ENCODE data around the gene PSMD1.

PSMD1 gene

GRCh38 chr2:231036131-231036530, 20.5 kb upstream of the PSMD1 start:
- no peak for DNase-seq

DNA sequence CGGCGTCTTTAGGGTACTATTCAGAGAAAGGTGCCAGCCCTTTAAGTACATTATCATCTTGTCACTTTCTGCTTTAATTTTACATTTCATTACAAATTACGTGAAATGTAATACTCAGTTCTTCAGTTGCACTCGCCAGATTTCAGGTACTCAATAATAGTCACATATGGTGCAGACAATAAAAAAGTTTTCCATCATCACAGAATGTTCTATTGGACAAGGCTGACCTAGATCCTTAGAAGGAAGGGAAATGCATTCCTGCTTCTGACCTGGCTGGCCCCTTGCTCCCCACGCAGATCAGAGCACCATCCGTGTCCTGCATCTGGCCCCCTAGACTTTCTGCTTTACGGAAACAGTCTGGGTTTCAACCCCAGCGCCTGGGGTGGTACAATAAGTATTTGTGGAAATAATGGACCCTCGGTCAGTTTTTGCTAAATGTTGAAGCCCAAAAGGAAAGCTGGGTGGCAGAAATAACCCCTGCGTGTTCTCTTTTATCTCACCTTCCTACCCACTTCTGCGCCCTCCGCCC, 20.0 kb upstream of the PSMD1 start:
- no peak for DNase-seq

- DNase-seq, result no peak
Observed at GRCh38 chr2:231037202-231037730, 19.4 kb upstream of the PSMD1 start, which contains the start of gene C2orf72. Gene C2orf72, plus strand, starts transcription at chr2:231037523. Its CDS starts 43 bp downstream, at chr2:231037566.

DNA sequence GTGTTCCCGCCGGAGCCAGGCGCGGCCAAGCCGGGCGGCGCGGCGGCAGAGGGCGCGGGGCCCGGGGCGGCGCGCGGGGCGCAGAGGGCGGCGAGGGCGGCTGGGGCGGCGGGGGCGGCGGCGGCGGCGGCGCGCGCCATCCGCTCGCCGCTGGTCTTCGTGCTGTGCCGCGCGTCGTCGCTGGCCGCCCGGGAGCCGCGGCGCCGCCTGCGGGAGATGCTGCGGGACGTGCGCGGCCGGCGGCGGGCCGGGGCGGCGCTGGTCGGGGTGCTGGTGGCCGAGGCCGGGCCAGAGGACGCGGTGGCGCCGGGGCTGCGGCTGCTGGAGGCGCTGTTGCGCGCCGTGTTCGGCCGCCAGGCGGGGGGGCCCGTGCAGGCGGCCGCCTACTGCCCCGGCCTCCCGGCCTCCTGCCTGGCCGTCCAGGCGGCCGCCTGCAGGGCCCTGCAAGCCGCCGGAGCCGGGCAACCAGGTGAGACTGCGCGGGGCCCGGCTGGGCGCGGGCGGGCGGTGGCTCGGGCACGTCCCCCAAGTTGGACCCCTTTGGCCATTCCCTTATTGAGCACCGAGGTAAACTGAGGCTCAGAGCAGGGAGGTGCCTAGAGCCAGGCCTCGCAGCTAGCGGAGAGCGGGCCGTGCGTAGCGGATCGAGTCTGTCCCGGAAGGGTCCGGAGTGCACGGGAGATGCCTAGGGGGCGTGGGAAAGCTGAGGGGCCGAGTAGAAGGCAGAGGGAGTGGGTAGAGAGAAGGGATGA, 18.8 kb upstream of the PSMD1 start:
- DNase-seq, result no peak

- DNase-seq, result no peak
Observed at GRCh38 chr2:231038483-231039293, 18.0 kb upstream of the PSMD1 start.

DNA sequence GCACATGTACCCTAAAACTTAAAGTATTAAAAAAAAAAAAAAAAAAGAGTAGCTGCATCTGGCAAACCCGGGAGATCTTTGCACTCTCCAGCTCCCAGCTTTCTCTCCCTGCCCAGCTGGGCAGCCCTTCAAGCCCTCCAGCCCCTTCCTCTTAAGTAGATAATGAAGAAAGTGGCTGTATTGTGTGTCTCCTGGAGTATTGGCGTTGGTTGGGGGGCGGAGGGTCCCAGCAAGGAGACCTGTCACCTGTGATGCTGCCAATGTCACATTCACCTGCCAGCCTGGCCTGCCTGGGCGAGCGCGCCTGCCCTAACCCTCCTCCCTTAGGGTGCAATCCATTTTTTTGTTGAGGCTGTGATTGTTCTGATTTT, 17.4 kb upstream of the PSMD1 start:
- DNase-seq, result no peak

- no peak for DNase-seq
Observed at GRCh38 chr2:231039821-231040364, 16.8 kb upstream of the PSMD1 start.

- DNase-seq, result no peak
Observed at GRCh38 chr2:231041061-231041689, 15.5 kb upstream of the PSMD1 start.

- DNase-seq, result no peak
Observed at GRCh38 chr2:231043796-231044195, 12.9 kb upstream of the PSMD1 start.

GRCh38 chr2:231046916-231047273, 9.8 kb upstream of the PSMD1 start:
- no peak for DNase-seq

DNA sequence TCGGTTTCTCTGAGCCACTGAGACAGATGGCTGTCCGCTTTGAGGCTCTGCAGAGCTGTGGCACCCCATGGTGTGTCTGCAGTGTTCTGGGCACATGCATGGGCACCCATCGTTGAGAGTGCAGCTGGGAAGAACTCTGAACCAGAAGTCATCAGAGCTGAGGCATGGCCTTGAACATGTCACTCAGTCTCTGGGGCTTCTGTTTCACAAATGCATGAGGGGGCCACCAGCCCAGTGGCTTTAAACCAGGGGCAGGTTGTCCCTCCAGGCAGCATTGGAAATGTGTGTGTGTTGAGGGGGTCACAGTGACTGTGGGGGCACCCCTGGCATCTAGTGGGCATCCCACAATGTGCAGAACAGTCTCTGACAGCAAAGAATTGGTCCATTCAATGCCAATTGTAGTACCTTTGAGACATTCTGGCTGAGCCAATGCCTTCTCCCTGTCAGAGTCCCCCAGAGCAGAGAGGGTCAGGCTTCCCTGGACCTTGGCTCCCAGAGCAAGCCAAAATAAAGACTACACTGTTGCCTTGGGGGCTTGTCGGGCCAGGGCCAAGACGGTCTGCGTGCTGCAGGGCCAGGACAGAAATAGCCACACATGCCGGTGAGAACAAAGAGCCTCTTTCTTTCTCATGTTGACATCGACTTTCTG, 9.3 kb upstream of the PSMD1 start:
- no peak for DNase-seq

GRCh38 chr2:231047923-231048915, 8.4 kb upstream of the PSMD1 start:
- no peak for DNase-seq

DNA sequence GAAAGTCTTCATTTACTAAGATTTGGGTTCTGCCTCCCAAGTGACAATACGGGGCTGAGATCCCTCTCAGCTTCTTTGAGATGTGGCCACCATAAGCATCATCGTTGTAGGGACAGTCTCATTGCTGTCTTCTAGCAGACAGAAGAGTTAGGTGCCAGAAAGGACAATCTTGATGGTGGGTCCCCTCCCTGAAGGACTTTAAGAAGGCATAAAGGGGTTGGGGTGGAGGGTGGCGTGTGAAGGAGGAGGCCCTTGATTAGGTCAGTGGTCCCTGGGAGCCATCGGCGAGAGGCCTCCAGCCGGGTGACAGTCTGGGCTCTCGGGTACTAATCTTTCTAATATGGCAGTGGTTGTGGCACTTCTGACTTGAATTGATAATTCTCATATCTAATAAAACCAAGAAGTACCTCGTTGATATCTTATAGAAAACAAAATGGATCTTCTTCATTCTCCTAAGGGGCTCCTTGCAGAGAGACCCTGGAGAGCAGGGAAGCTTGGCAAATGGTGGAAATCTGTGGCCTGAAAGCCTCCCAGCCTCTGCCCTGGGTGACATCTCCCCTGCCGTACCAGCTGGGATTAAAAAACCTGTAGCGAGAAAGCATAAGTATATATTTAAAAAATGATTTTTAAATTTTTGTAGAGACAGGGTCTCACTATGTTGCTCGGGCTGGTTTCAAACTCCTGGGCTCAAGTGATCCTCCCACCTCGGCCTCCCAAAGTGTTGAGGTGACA, 7.2 kb upstream of the PSMD1 start:
- no peak for DNase-seq

DNA sequence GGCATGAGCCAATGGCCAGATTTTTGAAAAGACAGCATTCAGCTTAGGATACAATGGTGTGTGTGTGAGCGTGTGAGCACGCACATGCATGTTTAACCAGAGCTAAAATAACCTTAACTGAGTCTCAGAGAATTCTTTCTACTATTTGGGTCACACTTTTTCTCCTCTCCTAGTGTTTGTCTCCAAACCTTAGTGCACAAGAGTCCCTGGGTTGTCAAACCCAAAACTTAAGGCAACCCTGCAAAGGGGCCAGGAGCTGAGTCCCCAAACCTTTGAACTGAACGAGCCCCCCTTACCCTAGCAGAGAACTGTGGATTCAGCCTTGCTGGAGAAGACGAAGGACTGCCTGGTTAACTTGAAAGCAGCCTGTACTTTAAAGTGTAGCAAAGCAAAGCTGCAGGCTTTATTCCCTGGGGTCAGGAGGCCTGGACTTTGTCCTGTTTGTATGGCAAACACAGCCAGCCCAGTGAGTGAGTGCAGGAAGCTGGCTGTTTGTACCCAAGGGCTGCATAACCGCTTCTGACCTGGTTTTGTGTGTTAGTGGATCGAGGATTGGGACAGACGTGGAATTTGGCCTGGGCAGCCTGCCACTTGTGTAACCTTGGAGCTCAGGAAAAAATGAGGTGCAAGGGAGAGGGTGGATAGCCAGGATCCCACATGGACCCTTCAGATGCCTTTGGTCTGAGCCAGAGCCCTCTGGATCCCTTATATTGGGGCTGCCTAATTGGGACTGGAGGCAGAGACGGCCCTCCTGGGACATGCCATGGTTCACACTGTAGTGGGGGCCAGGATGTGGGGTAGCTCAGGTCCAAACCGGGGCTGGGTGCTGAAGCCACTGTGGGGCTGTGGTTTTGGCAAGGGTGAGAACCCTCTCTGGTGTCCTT, 6.4 kb upstream of the PSMD1 start:
- DNase-seq, result no peak

- no peak for DNase-seq
Observed at GRCh38 chr2:231051116-231051515, 5.6 kb upstream of the PSMD1 start.

DNA sequence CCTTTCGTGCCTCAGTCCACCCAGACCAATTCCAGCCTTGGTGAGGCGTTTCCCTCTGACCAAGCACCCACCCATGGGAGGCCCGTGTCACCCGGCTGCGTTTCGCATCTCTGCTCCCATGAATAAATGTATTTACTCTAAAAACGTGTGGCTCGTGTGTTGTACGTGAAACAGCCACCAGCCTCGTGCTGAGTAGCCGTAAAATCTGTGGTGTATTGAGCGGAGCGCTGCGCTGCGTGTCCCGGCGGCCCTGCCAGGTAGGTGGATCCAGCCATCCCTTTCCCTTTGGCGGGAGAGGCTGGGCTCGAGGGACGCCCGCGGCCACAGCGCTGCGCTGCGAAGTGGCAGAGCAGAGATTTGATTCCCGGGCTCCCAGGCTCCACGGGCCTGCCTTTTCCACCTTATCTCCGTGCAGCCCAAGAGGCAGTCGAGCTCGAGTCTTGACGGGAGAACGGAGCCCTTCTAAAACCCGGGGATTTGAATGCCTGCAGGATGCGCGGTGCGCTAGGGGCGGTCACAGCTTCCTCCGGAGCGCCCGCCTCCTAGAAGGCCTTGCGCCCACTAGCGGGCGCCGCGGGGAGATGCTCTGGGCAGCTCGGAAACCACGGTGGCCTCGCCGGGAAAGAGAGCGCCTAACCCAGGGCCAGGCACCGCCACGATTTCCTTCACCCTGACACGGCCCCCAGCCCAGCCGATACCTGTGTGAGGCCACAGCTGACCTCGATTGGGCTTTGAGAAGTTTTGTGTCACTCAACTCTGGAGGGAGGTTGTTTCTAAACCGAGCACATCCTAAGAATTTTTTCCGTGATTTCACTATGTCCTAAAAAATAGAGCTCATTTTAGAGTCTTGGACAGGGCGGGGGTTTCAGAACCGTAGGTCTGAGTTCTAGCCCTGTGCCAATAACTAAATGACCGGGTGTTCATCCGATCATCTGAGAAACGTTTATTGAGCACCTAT, 3.9 kb upstream of the PSMD1 start:
- DNase-seq, result peak; percentile 88

- DNase-seq, result no peak
Observed at GRCh38 chr2:231053846-231054245, 2.8 kb upstream of the PSMD1 start.

GRCh38 chr2:231057590-231057989, 923 bp downstream of the PSMD1 start:
- DNase-seq, result no peak

Measured in right forelimb (tissue), 1 donor.